Fibroblast of skin of abdomen (primary cell): ENCODE data around the gene USP49.

Experiments used
- DNase-seq: peaks from one replicate; pipeline ENCODE4 v3.0.0-alpha.2; 2013

The USP49 gene

GRCh38 chr6:41929924-41930323, 34.7 kb upstream of the USP49 start:
- no peak for DNase-seq

GRCh38 chr6:41927253-41927652, 32.1 kb upstream of the USP49 start:
- DNase-seq: no peak

- no peak for DNase-seq
These were observed 27.0 kb upstream of the USP49 start for GRCh38 chr6:41922154-41922553.

GRCh38 chr6:41921712-41921998, 26.5 kb upstream of the USP49 start:
- no peak for DNase-seq

GRCh38 chr6:41920921-41921711, 25.9 kb upstream of the USP49 start, which contains the start of the genes BYSL and MED20:
Gene BYSL, plus strand, starts transcription at chr6:41921499. Its CDS starts 64 bp downstream, at chr6:41921563.
Gene MED20, minus strand, starts transcription at chr6:41921139. Its CDS starts 121 bp downstream, at chr6:41921018.
- DNase-seq: peak; percentile 94

GRCh38 chr6:41917528-41917927, 22.4 kb upstream of the USP49 start:
- DNase-seq: peak; percentile 95

GRCh38 chr6:41914869-41915530, 19.8 kb upstream of the USP49 start:
- DNase-seq: no peak

GRCh38 chr6:41914343-41914742, 19.2 kb upstream of the USP49 start:
- no peak for DNase-seq

GRCh38 chr6:41909727-41910126, 14.6 kb upstream of the USP49 start:
- DNase-seq: no peak

- no peak for DNase-seq
These were observed 6.8 kb upstream of the USP49 start for GRCh38 chr6:41901882-41902519.

GRCh38 chr6:41900861-41901260, 5.7 kb upstream of the USP49 start:
- DNase-seq: no peak

- no peak for DNase-seq
These were observed 1.1 kb upstream of the USP49 start for GRCh38 chr6:41896281-41896680.

- no peak for DNase-seq
These were observed 542 bp downstream of the USP49 start for GRCh38 chr6:41894366-41895299.

- no peak for DNase-seq
These were observed 2.1 kb downstream of the USP49 start for GRCh38 chr6:41892921-41893564.

- DNase-seq: peak; percentile 24
These were observed 7.8 kb downstream of the USP49 start for GRCh38 chr6:41887331-41887751.

GRCh38 chr6:41885930-41886329, 9.2 kb downstream of the USP49 start:
- no peak for DNase-seq

GRCh38 chr6:41884957-41885356, 10.2 kb downstream of the USP49 start:
- no peak for DNase-seq

- DNase-seq: no peak
These were observed 13.7 kb downstream of the USP49 start for GRCh38 chr6:41881506-41881905.

GRCh38 chr6:41878961-41879405, 16.2 kb downstream of the USP49 start:
- peak; percentile 52 for DNase-seq

GRCh38 chr6:41878246-41878645, 16.9 kb downstream of the USP49 start:
- DNase-seq: peak; percentile 61

- DNase-seq: no peak
These were observed 18.0 kb downstream of the USP49 start for GRCh38 chr6:41877051-41877680.
